Ammon's horn (tissue), 1 donor: ENCODE data around the gene ATP8A1.
"Not testable (repeated sequence)": the region's sequence is repeated elsewhere in the genome, so short reads cannot be mapped to it uniquely, and the experiment has no call there.

Experiments
- DNase-seq: peaks from one replicate; pipeline ENCODE4 v3.0.0-alpha.2; 2016; ENCODE audit warnings: low spot score

ATP8A1 gene

GRCh38 chr4:42656944-42657792 lies at the start of gene ATP8A1:
ATP8A1 (minus strand) TSS chr4:42657105; CDS start chr4:42656873, 232 bp downstream.
- peak; percentile 97 for DNase-seq

GRCh38 chr4:42706086-42706485 lies 49.2 kb upstream of the ATP8A1 start:
- DNase-seq = no peak

GRCh38 chr4:42703813-42704212 lies 46.9 kb upstream of the ATP8A1 start:
- DNase-seq = peak; percentile 14

GRCh38 chr4:42702895-42703294 lies 46.0 kb upstream of the ATP8A1 start:
- no peak for DNase-seq

- not testable (repeated sequence) for DNase-seq
Observed at GRCh38 chr4:42701780-42702179, 44.9 kb upstream of the ATP8A1 start.

- no peak for DNase-seq
Observed at GRCh38 chr4:42690537-42690936, 33.6 kb upstream of the ATP8A1 start.

GRCh38 chr4:42683393-42683792 lies 26.5 kb upstream of the ATP8A1 start:
- DNase-seq = no peak

GRCh38 chr4:42678512-42678911 lies 21.6 kb upstream of the ATP8A1 start:
- DNase-seq = no peak

- no peak for DNase-seq
Observed at GRCh38 chr4:42676066-42676951, 19.4 kb upstream of the ATP8A1 start.

- DNase-seq = peak; percentile 18
Observed at GRCh38 chr4:42673082-42673425, 16.1 kb upstream of the ATP8A1 start.

GRCh38 chr4:42672359-42673081 lies 15.6 kb upstream of the ATP8A1 start:
- no peak for DNase-seq

GRCh38 chr4:42671431-42672194 lies 14.7 kb upstream of the ATP8A1 start:
- no peak for DNase-seq

GRCh38 chr4:42658261-42658660 lies 1.4 kb upstream of the ATP8A1 start:
- DNase-seq = no peak

- no peak for DNase-seq
Observed at GRCh38 chr4:42656679-42656943, 294 bp downstream of the ATP8A1 start.

GRCh38 chr4:42655921-42656678 lies 805 bp downstream of the ATP8A1 start:
- peak; percentile 69 for DNase-seq

GRCh38 chr4:42655269-42655637 lies 1.7 kb downstream of the ATP8A1 start:
- no peak for DNase-seq

- no peak for DNase-seq
Observed at GRCh38 chr4:42654631-42655268, 2.2 kb downstream of the ATP8A1 start.

- DNase-seq = no peak
Observed at GRCh38 chr4:42653626-42654560, 3.0 kb downstream of the ATP8A1 start.

- DNase-seq = not testable (repeated sequence)
Observed at GRCh38 chr4:42652529-42653231, 4.2 kb downstream of the ATP8A1 start.
